Osteoblast (primary cell): ENCODE results near the gene TBC1D5. TPM values are rescaled to one million over a fixed set of nuclear protein-coding genes. Genes with fewer than 3 reads are reported as not detected.

Source experiments
- DNase-seq: peaks from one replicate; pipeline ENCODE4 v3.0.0; 2011; ENCODE audit warnings: low spot score, mixed read lengths; ENCODE audit not compliant: insufficient read length; ENCODE audit errors: missing footprints
- H2AFZ ChIP-seq: 2 replicates; pipeline ENCODE4 v1.6.0; 2011; ENCODE audit warnings: mild to moderate bottlenecking, low read length
- H3K27ac ChIP-seq: 2 replicates; pipeline ENCODE4 v1.5.1; 2011; ENCODE audit warnings: mild to moderate bottlenecking, low read depth, low read length, moderate library complexity
- H3K27me3 ChIP-seq: 2 replicates; pipeline ENCODE4 v1.6.0; 2012; ENCODE audit warnings: mild to moderate bottlenecking, control low read depth, inconsistent platforms, low read length, moderate library complexity; ENCODE audit not compliant: insufficient read depth
- H3K36me3 ChIP-seq: 2 replicates; pipeline ENCODE4 v1.5.1; 2011; ENCODE audit warnings: mild to moderate bottlenecking, low read length, control low read depth, moderate library complexity; ENCODE audit not compliant: insufficient read depth
- H3K4me1 ChIP-seq: 2 replicates; pipeline ENCODE4 v1.5.1; 2011; ENCODE audit warnings: mild to moderate bottlenecking, low read length, control low read depth, moderate library complexity; ENCODE audit not compliant: insufficient read depth
- H3K4me2 ChIP-seq: 2 replicates; pipeline ENCODE4 v1.6.0; 2011; ENCODE audit warnings: mild to moderate bottlenecking, low read length; ENCODE audit not compliant: insufficient read depth
- H3K4me3 ChIP-seq: fragments of 200-600 bp; sonication (generic); 3 replicates; pipeline ENCODE4 v1.5.1; 2012; ENCODE audit warnings: mild to moderate bottlenecking, low read length, inconsistent platforms; ENCODE audit not compliant: insufficient read depth
- H3K79me2 ChIP-seq: 2 replicates; pipeline ENCODE4 v1.6.0; 2012; ENCODE audit warnings: mild to moderate bottlenecking, low read length, control low read depth, inconsistent platforms; ENCODE audit not compliant: insufficient read depth
- H3K9me3 ChIP-seq: 2 replicates; pipeline ENCODE4 v1.5.1; 2011; ENCODE audit warnings: low read depth, low read length, control low read depth
- H4K20me1 ChIP-seq: 2 replicates; pipeline ENCODE4 v1.6.0; 2012; ENCODE audit warnings: mild to moderate bottlenecking, low read length, control low read depth; ENCODE audit not compliant: insufficient read depth
- CTCF ChIP-seq: IDR thresholded peaks from 2 replicates; pipeline ENCODE4 v1.5.1; 2011; ENCODE audit warnings: mild to moderate bottlenecking, low read depth, low read length, moderate library complexity; ENCODE audit errors: extremely low read depth
- total RNA-seq: library from RNA; depleted of rRNA; stranded (reverse); fragments of >200 nt; gene quantifications from 2 replicates; pipeline ENCODE4 v1.2.3, GENCODE V29; 2012

The TBC1D5 gene
- total RNA-seq, 1 donor = 117 TPM

GRCh38 chr3:17238023-17238422 is 504.4 kb downstream of the TBC1D5 start:
- H3K27ac ChIP-seq = no peak overlapping the region
- H3K36me3 ChIP-seq = no peaks in the 10 kb centered on the region
- peaks cover 3% of the 10 kb centered on the region for H3K4me1 ChIP-seq
- no peak for TF ChIP-seq CTCF
- H3K4me3 ChIP-seq = no peak overlapping the region
- no peaks in the 10 kb centered on the region for H3K27me3 ChIP-seq
- H4K20me1 ChIP-seq = no peaks in the 10 kb centered on the region
- no peak overlapping the region for H2AFZ ChIP-seq
- H3K4me2 ChIP-seq = no peak overlapping the region
- DNase-seq = no peak
- H3K9me3 ChIP-seq = no peaks in the 10 kb centered on the region
- H3K79me2 ChIP-seq = no peaks in the 10 kb centered on the region

GRCh38 chr3:17235310-17235709 is 507.1 kb downstream of the TBC1D5 start:
- Histone ChIP-seq H3K79me2 (no peaks in the 10 kb centered on the region), H3K27me3 (no peaks in the 10 kb centered on the region), H3K4me1 (peaks cover 3% of the 10 kb centered on the region), H3K36me3 (no peaks in the 10 kb centered on the region), H2AFZ (no peak overlapping the region), H3K4me3 (no peak overlapping the region), H3K27ac (no peak overlapping the region), H3K9me3 (no peaks in the 10 kb centered on the region), H3K4me2 (no peak overlapping the region), H4K20me1 (no peaks in the 10 kb centered on the region)
- TF ChIP-seq CTCF = no peak
- no peak for DNase-seq

- no peak overlapping the region for H2AFZ ChIP-seq
- H3K4me2 ChIP-seq = no peak overlapping the region
- no peaks in the 10 kb centered on the region for H4K20me1 ChIP-seq
- H3K4me1 ChIP-seq = peaks cover 3% of the 10 kb centered on the region
- no peaks in the 10 kb centered on the region for H3K79me2 ChIP-seq
- no peak overlapping the region for H3K27ac ChIP-seq
- no peaks in the 10 kb centered on the region for H3K9me3 ChIP-seq
- H3K4me3 ChIP-seq = no peak overlapping the region
- no peaks in the 10 kb centered on the region for H3K36me3 ChIP-seq
- no peaks in the 10 kb centered on the region for H3K27me3 ChIP-seq
- no peak for DNase-seq
- TF ChIP-seq CTCF = no peak
Observed at GRCh38 chr3:17234382-17234781, 508.0 kb downstream of the TBC1D5 start.

- Histone ChIP-seq H3K4me2 (no peak overlapping the region), H3K79me2 (no peaks in the 10 kb centered on the region), H2AFZ (no peak overlapping the region), H4K20me1 (no peaks in the 10 kb centered on the region), H3K36me3 (no peaks in the 10 kb centered on the region), H3K27me3 (no peaks in the 10 kb centered on the region), H3K4me3 (no peak overlapping the region), H3K9me3 (no peaks in the 10 kb centered on the region), H3K27ac (no peak overlapping the region), H3K4me1 (peaks cover 3% of the 10 kb centered on the region)
- peak; percentile 56 for DNase-seq
- peak; percentile 70 for TF ChIP-seq CTCF
Observed at GRCh38 chr3:17233398-17233800, 509.0 kb downstream of the TBC1D5 start.
